ENCODE data around the gene CFAP300.

Gene CFAP300

GRCh38 chr11:102047305-102047924 lies at the start of gene CFAP300:
Gene CFAP300 (plus strand): TSS chr11:102047437. CDS start chr11:102047471, 34 bp downstream.
- peak; percentile 77 for DNase-seq

DNA sequence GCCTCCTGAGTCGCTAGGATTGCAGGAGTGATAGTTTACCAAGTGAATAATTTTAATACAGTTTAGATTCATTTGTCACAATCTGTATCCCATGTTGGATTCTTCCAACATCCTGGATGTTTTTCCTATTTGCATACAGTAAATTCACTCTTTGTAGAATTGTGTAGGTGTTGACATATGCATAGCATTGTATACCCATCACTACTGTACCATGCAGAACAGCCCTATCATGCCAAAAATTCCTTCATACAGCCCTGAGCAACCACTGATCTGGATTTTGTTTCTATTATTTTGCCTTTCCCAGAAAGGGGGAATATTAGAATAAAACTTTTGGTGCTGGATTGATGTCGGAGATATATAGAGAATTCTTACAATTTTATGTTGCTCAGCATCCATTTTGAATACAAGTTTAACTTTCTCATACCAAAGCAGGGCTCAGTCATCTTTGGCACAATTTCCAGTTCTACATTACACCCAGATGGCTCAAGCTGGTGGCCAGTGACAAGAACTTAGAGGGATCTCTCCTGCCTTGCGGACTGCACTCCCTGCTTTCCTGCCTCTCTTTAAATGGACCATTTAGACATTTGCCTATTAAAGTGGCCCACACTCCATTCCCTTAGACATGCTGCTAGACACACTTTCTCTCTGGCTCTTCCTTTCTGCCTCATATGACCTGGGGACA lies 45.4 kb upstream of the CFAP300 start:
- no peak for DNase-seq

DNA sequence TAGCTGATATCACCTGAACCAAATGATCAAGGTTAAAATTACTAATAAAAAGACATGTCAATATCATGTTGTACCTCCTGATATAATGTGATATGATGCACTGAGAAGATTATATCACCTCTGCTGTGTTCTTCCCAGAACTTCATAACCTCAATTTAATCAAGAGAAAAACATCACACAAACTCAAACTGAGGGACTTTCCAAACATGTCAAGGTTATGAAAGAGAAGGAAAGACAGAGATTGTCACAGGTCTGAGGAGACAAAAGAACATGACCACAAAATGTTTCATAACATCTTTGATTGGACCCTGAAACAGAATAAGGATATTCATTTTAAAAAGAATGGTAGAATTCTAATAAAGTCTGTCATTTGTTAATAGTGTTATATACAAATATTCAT lies 43.0 kb upstream of the CFAP300 start:
- no peak for DNase-seq

GRCh38 chr11:102005306-102005705 lies 41.9 kb upstream of the CFAP300 start:
- no peak for DNase-seq

GRCh38 chr11:102006835-102007566 lies 40.2 kb upstream of the CFAP300 start:
- peak; percentile 54 for DNase-seq

- DNase-seq: peak; percentile 88
Measured at GRCh38 chr11:102007567-102008437, 39.4 kb upstream of the CFAP300 start.

GRCh38 chr11:102010776-102011494 lies 36.3 kb upstream of the CFAP300 start:
- no peak for DNase-seq

DNA sequence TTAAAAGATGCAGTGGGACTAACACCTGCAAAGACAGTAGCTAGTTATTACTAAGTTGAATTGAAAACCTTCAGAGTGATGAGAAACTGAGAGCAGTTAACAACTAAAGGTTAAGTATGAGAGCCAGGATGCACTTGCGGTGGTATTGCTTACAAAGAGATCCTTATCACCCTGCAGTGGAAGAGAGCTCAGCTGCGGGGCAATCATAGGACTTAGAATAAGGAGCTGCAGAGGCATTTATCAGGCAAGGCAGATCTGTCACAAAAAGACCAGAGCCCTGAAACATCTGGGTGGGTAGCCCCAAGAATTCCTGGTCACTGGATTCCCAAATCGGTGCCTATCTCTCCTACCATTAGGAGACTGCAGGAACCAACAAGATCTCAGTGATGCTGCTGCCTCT lies 34.3 kb upstream of the CFAP300 start:
- DNase-seq: no peak

DNA sequence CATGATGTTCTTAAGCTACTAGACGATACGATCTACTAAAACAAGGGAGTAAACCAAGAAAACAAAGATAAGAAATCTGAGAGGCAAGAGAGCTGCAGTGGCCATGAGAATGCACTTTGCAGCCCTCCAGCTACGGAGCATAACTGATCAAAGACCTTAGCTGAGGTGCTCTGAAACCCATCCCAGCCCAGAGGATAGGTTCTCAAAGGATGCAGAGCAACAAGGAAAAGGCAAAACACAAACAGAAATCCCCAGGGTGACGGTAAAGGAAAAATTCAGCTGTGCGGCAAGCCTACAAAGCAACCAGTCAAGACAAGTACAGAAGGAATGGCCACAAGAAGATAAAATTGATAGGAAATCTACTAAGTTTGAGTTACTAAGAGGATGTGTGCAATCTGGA lies 32.5 kb upstream of the CFAP300 start:
- DNase-seq: no peak

DNA sequence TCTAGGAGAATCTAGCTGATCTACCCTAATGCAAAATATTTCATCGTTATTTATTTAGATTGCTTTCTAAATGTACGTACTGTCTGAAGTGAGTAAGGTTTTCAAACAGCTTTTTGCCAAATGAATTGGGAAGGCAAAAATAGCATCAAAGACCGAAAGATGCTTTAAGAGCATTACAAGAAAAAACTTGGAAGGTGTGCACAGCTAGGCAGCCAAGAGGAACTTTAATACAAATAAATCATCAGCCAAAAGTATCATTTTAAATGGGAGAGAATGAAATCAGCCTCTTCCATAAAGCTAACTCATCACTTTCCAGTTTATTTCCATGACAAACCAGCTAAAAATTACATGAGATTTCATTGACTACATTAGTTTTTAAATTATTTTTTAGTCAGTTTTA lies 30.2 kb upstream of the CFAP300 start:
- no peak for DNase-seq

- no peak for DNase-seq
Measured at GRCh38 chr11:102026217-102026616, 21.0 kb upstream of the CFAP300 start.

GRCh38 chr11:102026959-102027358 lies 20.3 kb upstream of the CFAP300 start:
- no peak for DNase-seq

DNA sequence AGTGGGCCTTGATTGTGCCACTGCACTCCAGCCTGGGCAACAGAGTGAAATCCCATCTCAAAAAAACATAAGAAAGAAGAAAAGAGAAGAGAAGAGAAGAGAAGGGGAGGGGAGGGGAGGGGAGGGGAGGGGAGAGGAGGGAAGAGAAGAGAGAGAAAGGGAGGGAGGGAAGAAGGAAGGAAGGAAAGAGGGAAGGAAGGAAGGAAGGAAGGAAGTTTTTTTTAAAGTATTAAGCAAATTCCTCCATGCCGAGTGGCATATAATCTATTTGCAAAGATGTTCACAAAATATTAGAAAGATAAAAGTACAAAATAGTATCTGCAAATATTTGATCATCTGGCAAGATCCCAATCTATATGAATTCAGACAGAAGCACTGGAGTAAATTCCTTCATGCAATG lies 10.5 kb upstream of the CFAP300 start:
- no peak for DNase-seq

DNA sequence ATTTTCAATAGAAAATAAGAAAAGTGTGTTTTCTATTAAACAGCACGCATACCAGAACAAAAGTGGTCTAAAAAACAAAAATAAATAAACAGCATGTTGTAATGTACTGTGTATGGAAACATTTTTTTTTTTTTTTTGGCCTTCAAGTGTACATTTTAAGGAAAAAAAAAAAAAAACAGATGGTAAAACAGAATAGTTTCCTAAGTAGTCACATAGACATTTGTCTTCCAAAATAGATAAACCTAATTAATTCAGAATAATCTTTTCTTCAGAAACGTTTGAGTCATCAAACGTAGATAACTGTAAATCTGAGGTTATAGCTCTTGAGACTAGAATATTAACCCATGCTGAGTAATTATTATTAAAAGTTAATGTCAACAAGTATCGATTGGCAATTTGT lies 396 bp upstream of the CFAP300 start:
- DNase-seq: no peak

DNA sequence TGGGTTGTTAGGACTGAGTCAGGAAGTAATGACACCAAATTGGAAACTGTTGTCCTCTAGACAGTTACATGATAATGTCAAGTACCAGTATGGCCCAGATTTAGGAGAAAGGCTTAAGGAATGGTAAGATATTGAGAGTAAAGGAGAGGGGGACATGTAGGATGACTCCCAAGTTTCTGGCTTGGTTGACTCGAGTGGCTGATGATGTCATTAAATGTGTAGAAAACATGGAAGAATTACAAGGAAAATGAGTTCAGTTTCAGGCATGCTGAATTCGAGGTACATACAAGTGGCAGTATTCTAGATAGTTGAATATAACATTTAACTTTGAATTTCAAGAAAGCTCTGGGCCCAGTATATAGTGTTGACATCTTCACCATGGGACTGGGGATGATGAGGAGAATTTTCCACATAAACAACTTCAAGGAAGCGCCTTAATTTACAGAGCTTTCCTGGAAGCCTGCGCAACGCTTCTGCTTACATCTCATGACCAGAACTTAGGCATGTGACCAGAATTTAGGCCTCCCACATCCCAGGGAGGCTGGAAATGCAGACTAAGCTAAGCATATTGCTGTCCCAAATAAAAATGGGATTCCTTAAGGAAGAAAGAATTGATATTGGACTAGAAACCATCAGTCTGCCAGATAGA lies 3.8 kb downstream of the CFAP300 start:
- no peak for DNase-seq

DNA sequence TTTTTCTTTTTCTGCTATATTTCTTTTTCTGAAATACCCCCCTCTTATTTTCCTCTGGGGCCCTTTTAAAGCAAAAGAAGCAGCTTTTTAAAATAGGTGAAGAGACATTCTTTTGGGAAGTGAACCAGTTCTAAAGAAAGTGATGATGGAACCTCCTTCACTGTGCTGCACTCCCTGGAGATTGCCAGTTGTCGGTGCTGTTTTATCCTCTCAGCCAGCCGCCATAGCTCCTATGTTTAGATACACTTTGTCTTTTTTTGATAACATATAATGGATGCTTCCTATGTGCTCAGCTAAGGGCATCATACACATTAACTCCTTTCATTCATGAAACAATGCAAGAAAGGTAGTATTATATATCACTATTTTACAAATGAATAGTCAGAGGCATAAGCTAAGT lies 14.0 kb downstream of the CFAP300 start:
- no peak for DNase-seq

DNA sequence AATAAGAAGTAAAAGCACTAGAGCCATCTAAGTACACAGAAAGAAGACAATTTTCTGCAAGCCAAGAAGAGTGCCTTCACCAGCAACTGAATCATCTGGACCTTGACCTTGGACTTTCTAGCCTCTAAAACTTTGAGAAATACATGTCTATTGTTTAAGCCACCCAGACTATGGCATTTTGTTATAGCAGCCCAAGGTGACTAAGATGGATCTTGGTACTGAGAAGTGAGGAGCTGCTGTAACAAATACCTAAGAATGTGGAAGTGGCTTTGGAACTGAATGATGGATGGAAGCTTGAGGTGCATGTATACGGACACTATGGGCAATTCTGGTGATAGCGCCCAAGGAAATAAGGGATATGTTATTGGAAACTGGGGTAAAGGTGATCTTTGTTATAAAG lies 14.9 kb downstream of the CFAP300 start:
- DNase-seq: no peak

- no peak for DNase-seq
Measured at GRCh38 chr11:102064316-102064715, 17.1 kb downstream of the CFAP300 start.

DNA sequence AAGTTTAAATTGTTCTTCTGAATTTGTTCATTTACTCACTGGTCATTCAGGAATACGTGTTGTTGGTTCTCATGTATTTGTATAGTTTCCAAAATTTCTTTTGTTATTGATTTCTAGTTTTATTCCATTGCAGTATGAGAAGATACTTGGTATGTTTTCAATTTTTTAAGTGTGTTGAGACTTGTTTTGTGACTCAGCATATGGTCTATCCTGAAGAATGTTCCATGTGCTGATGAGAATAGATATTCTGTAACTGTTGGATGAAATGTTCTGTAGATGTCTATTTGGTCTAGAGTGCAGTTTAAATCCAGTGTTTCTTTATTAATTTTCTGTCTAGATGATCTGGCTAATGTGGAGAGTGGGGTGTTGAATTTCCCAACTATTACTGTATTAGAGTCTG lies 23.5 kb downstream of the CFAP300 start:
- no peak for DNase-seq

- no peak for DNase-seq
Measured at GRCh38 chr11:102071497-102072472, 24.5 kb downstream of the CFAP300 start.

GRCh38 chr11:102073253-102073652 lies 26.0 kb downstream of the CFAP300 start:
- DNase-seq: no peak
